ENCODE measurements around the gene TBL2.

The TBL2 gene

GRCh38 chr7:73596191-73597065 is 18.0 kb upstream of the TBL2 start:
- Histone ChIP-seq H4K20me1 (ENCODE audit: insufficient read depth, low read length) (no peaks in the 10 kb centered on the region), H3K79me2 (ENCODE audit: low read length) (no peaks in the 10 kb centered on the region), H3K4me1 (ENCODE audit: low read length) (no peaks in the 10 kb centered on the region), H3K4me3 (ENCODE audit: low read length) (no peak overlapping the region), H3K27me3 (ENCODE audit: low read depth, low read length) (peaks cover 3% of the 10 kb centered on the region; the same call in 1 of the 2 replicates), H3K9ac (ENCODE audit: low read length) (no peak overlapping the region), H3K9me3 (ENCODE audit: insufficient read depth, low read length) (no peaks in the 10 kb centered on the region), H3K36me3 (replicated peaks; ENCODE audit: low read depth, low read length) (no peaks in the 10 kb centered on the region), H3K4me2 (ENCODE audit: low read length) (no peak overlapping the region), H2AFZ (ENCODE audit: low read depth, low read length) (no peak overlapping the region), H3K27ac (ENCODE audit: low read length) (no peak overlapping the region)
- no peak for TF ChIP-seq EZH2phosphoT487 (IDR thresholded peaks at IDR 0.05; ENCODE audit: low read depth)
- no peak for TF ChIP-seq CTCF (IDR thresholded peaks at IDR 0.05; ENCODE audit: low read depth, low read length)

- no peak overlapping the region for H3K9ac ChIP-seq (ENCODE audit: low read length)
- TF ChIP-seq EZH2phosphoT487 (IDR thresholded peaks at IDR 0.05; ENCODE audit: low read depth) = no peak
- TF ChIP-seq CTCF (IDR thresholded peaks at IDR 0.05; ENCODE audit: low read depth, low read length) = no peak
- H3K9me3 ChIP-seq (ENCODE audit: insufficient read depth, low read length) = no peaks in the 10 kb centered on the region
- H3K27me3 ChIP-seq (ENCODE audit: low read depth, low read length) = peaks cover 3% of the 10 kb centered on the region; the same call in 1 of the 2 replicates
- no peaks in the 10 kb centered on the region for H3K79me2 ChIP-seq (ENCODE audit: low read length)
- no peak overlapping the region for H3K4me2 ChIP-seq (ENCODE audit: low read length)
- no peaks in the 10 kb centered on the region for H3K36me3 ChIP-seq (replicated peaks; ENCODE audit: low read depth, low read length)
- no peak overlapping the region for H3K27ac ChIP-seq (ENCODE audit: low read length)
- H4K20me1 ChIP-seq (ENCODE audit: insufficient read depth, low read length) = no peaks in the 10 kb centered on the region
- H3K4me3 ChIP-seq (ENCODE audit: low read length) = no peak overlapping the region
- H2AFZ ChIP-seq (ENCODE audit: low read depth, low read length) = no peak overlapping the region
- H3K4me1 ChIP-seq (ENCODE audit: low read length) = no peaks in the 10 kb centered on the region
These were observed 17.0 kb upstream of the TBL2 start for GRCh38 chr7:73595358-73595757.

GRCh38 chr7:73593207-73594045 is 15.0 kb upstream of the TBL2 start:
- no peak overlapping the region for H3K27ac ChIP-seq (ENCODE audit: low read length)
- no peaks in the 10 kb centered on the region for H4K20me1 ChIP-seq (ENCODE audit: insufficient read depth, low read length)
- H3K9ac ChIP-seq (ENCODE audit: low read length) = no peak overlapping the region
- TF ChIP-seq EZH2phosphoT487 (IDR thresholded peaks at IDR 0.05; ENCODE audit: low read depth) = no peak
- TF ChIP-seq CTCF (IDR thresholded peaks at IDR 0.05; ENCODE audit: low read depth, low read length) = no peak
- H3K79me2 ChIP-seq (ENCODE audit: low read length) = no peaks in the 10 kb centered on the region
- H3K36me3 ChIP-seq (replicated peaks; ENCODE audit: low read depth, low read length) = no peaks in the 10 kb centered on the region
- H3K9me3 ChIP-seq (ENCODE audit: insufficient read depth, low read length) = no peaks in the 10 kb centered on the region
- H3K4me2 ChIP-seq (ENCODE audit: low read length) = no peak overlapping the region
- peaks cover 3% of the 10 kb centered on the region; the same call in 1 of the 2 replicates for H3K27me3 ChIP-seq (ENCODE audit: low read depth, low read length)
- no peak overlapping the region for H3K4me3 ChIP-seq (ENCODE audit: low read length)
- no peak overlapping the region for H2AFZ ChIP-seq (ENCODE audit: low read depth, low read length)
- no peaks in the 10 kb centered on the region for H3K4me1 ChIP-seq (ENCODE audit: low read length)

GRCh38 chr7:73586911-73587310 is 8.5 kb upstream of the TBL2 start:
- Histone ChIP-seq H3K4me1 (ENCODE audit: low read length) (peaks cover 3% of the 10 kb centered on the region), H3K27me3 (ENCODE audit: low read depth, low read length) (no peaks in the 10 kb centered on the region), H3K36me3 (replicated peaks; ENCODE audit: low read depth, low read length) (no peaks in the 10 kb centered on the region), H3K4me3 (ENCODE audit: low read length) (no peak overlapping the region), H3K9me3 (ENCODE audit: insufficient read depth, low read length) (no peaks in the 10 kb centered on the region), H3K27ac (ENCODE audit: low read length) (no peak overlapping the region), H3K9ac (ENCODE audit: low read length) (no peak overlapping the region), H2AFZ (ENCODE audit: low read depth, low read length) (no peak overlapping the region), H3K4me2 (ENCODE audit: low read length) (no peak overlapping the region), H3K79me2 (ENCODE audit: low read length) (no peaks in the 10 kb centered on the region), H4K20me1 (ENCODE audit: insufficient read depth, low read length) (no peaks in the 10 kb centered on the region)
- TF ChIP-seq CTCF (IDR thresholded peaks at IDR 0.05; ENCODE audit: low read depth, low read length) = no peak
- no peak for TF ChIP-seq EZH2phosphoT487 (IDR thresholded peaks at IDR 0.05; ENCODE audit: low read depth)
